Measurements from ENCODE around the gene B3GALT6.

Gene B3GALT6

GRCh38 chr1:1204425-1204920, 27.6 kb upstream of the B3GALT6 start:
- no peaks in the 10 kb centered on the region for H4K20me1 ChIP-seq (ENCODE audit: insufficient read depth, low read length)
- no peaks in the 10 kb centered on the region for H3F3A ChIP-seq (ENCODE audit: insufficient read depth, low read length)
- TF ChIP-seq CTCF (IDR thresholded peaks at IDR 0.05; ENCODE audit: low read length) (no peak), EZH2phosphoT487 (IDR thresholded peaks at IDR 0.05; ENCODE audit: low read length) (no peak), EZH2 (optimal IDR thresholded peaks at IDR 0.05; ENCODE audit: low read depth, low read length) (no peak)
- no peak overlapping the region for H3K9ac ChIP-seq (ENCODE audit: low read length)
- no peak overlapping the region for H3K27ac ChIP-seq (ENCODE audit: low read length)
- no peaks in the 10 kb centered on the region for H3K9me2 ChIP-seq (replicated peaks; ENCODE audit: insufficient read depth, low read length)
- H3K9me3 ChIP-seq (replicated peaks; ENCODE audit: insufficient read depth, low read length): no peaks in the 10 kb centered on the region
- no peaks in the 10 kb centered on the region for H3K79me2 ChIP-seq (ENCODE audit: low read length)
- peaks cover 81% of the 10 kb centered on the region for H3K27me3 ChIP-seq (replicated peaks; ENCODE audit: insufficient read depth, low read length)
- no peaks in the 10 kb centered on the region for H3K4me1 ChIP-seq (ENCODE audit: low read length)
- H3K36me3 ChIP-seq (replicated peaks; ENCODE audit: insufficient read depth, low read length): no peaks in the 10 kb centered on the region
- H3K4me2 ChIP-seq (ENCODE audit: low read depth, low read length): no peak overlapping the region
- H3K4me3 ChIP-seq (ENCODE audit: low read length): no peak overlapping the region
- no peak overlapping the region for H2AFZ ChIP-seq (ENCODE audit: low read length)
- DNase-seq: no peak

- Histone ChIP-seq H3F3A (ENCODE audit: insufficient read depth, low read length) (no peaks in the 10 kb centered on the region), H3K4me3 (ENCODE audit: low read length) (no peak overlapping the region), H3K4me1 (ENCODE audit: low read length) (no peaks in the 10 kb centered on the region), H3K36me3 (replicated peaks; ENCODE audit: insufficient read depth, low read length) (no peaks in the 10 kb centered on the region), H3K9ac (ENCODE audit: low read length) (no peak overlapping the region), H3K27ac (ENCODE audit: low read length) (no peak overlapping the region), H3K4me2 (ENCODE audit: low read depth, low read length) (no peak overlapping the region), H3K9me3 (replicated peaks; ENCODE audit: insufficient read depth, low read length) (no peaks in the 10 kb centered on the region), H2AFZ (ENCODE audit: low read length) (no peak overlapping the region), H3K79me2 (ENCODE audit: low read length) (no peaks in the 10 kb centered on the region), H4K20me1 (ENCODE audit: insufficient read depth, low read length) (no peaks in the 10 kb centered on the region), H3K27me3 (replicated peaks; ENCODE audit: insufficient read depth, low read length) (peaks cover 81% of the 10 kb centered on the region), H3K9me2 (replicated peaks; ENCODE audit: insufficient read depth, low read length) (no peaks in the 10 kb centered on the region)
- no peak for TF ChIP-seq EZH2 (optimal IDR thresholded peaks at IDR 0.05; ENCODE audit: low read depth, low read length)
- TF ChIP-seq CTCF (IDR thresholded peaks at IDR 0.05; ENCODE audit: low read length): no peak
- no peak for TF ChIP-seq EZH2phosphoT487 (IDR thresholded peaks at IDR 0.05; ENCODE audit: low read length)
- DNase-seq: no peak
Measured at GRCh38 chr1:1204998-1205768, 26.9 kb upstream of the B3GALT6 start.

GRCh38 chr1:1205769-1206375, 26.2 kb upstream of the B3GALT6 start:
- Histone ChIP-seq H3K9me3 (replicated peaks; ENCODE audit: insufficient read depth, low read length) (no peaks in the 10 kb centered on the region), H4K20me1 (ENCODE audit: insufficient read depth, low read length) (no peaks in the 10 kb centered on the region), H3K27me3 (replicated peaks; ENCODE audit: insufficient read depth, low read length) (peaks cover 81% of the 10 kb centered on the region), H3K36me3 (replicated peaks; ENCODE audit: insufficient read depth, low read length) (no peaks in the 10 kb centered on the region), H3F3A (ENCODE audit: insufficient read depth, low read length) (no peaks in the 10 kb centered on the region), H3K79me2 (ENCODE audit: low read length) (no peaks in the 10 kb centered on the region), H3K9ac (ENCODE audit: low read length) (no peak overlapping the region), H2AFZ (ENCODE audit: low read length) (no peak overlapping the region), H3K27ac (ENCODE audit: low read length) (no peak overlapping the region), H3K4me2 (ENCODE audit: low read depth, low read length) (no peak overlapping the region), H3K4me3 (ENCODE audit: low read length) (no peak overlapping the region), H3K4me1 (ENCODE audit: low read length) (no peaks in the 10 kb centered on the region), H3K9me2 (replicated peaks; ENCODE audit: insufficient read depth, low read length) (no peaks in the 10 kb centered on the region)
- TF ChIP-seq EZH2 (optimal IDR thresholded peaks at IDR 0.05; ENCODE audit: low read depth, low read length): no peak
- no peak for TF ChIP-seq EZH2phosphoT487 (IDR thresholded peaks at IDR 0.05; ENCODE audit: low read length)
- no peak for TF ChIP-seq CTCF (IDR thresholded peaks at IDR 0.05; ENCODE audit: low read length)
- no peak for DNase-seq
